ENCODE results near the gene NTF3.

The NTF3 gene

GRCh38 chr12:5459051-5459782, 27.3 kb downstream of the NTF3 start:
- Histone ChIP-seq H3K9me3 (ENCODE audit: control insufficient read depth, insufficient read depth, low read length) (no peaks in the 10 kb centered on the region), H3K4me1 (ENCODE audit: control insufficient read depth, insufficient read depth, low read length) (peaks cover 8% of the 10 kb centered on the region), H3K27ac (ENCODE audit: low read depth, low read length) (no peak overlapping the region), H3K9ac (ENCODE audit: low read depth, low read length) (no peak overlapping the region), H3K27me3 (ENCODE audit: control insufficient read depth, insufficient read depth, low read length) (no peaks in the 10 kb centered on the region), H3K4me3 (ENCODE audit: low read depth, low read length) (no peak overlapping the region), H3K36me3 (ENCODE audit: control insufficient read depth, insufficient read depth, low read length) (no peaks in the 10 kb centered on the region)

GRCh38 chr12:5460817-5461216, 28.9 kb downstream of the NTF3 start:
- Histone ChIP-seq H3K9me3 (ENCODE audit: control insufficient read depth, insufficient read depth, low read length) (no peaks in the 10 kb centered on the region), H3K4me1 (ENCODE audit: control insufficient read depth, insufficient read depth, low read length) (peaks cover 8% of the 10 kb centered on the region), H3K4me3 (ENCODE audit: low read depth, low read length) (no peak overlapping the region), H3K36me3 (ENCODE audit: control insufficient read depth, insufficient read depth, low read length) (no peaks in the 10 kb centered on the region), H3K9ac (ENCODE audit: low read depth, low read length) (no peak overlapping the region), H3K27me3 (ENCODE audit: control insufficient read depth, insufficient read depth, low read length) (no peaks in the 10 kb centered on the region), H3K27ac (ENCODE audit: low read depth, low read length) (no peak overlapping the region)

GRCh38 chr12:5461966-5462365, 30.1 kb downstream of the NTF3 start:
- H3K27me3 ChIP-seq (ENCODE audit: control insufficient read depth, insufficient read depth, low read length) = no peaks in the 10 kb centered on the region
- H3K36me3 ChIP-seq (ENCODE audit: control insufficient read depth, insufficient read depth, low read length) = no peaks in the 10 kb centered on the region
- H3K9me3 ChIP-seq (ENCODE audit: control insufficient read depth, insufficient read depth, low read length) = no peaks in the 10 kb centered on the region
- H3K4me1 ChIP-seq (ENCODE audit: control insufficient read depth, insufficient read depth, low read length) = peaks cover 4% of the 10 kb centered on the region
- no peak overlapping the region for H3K9ac ChIP-seq (ENCODE audit: low read depth, low read length)
- H3K27ac ChIP-seq (ENCODE audit: low read depth, low read length) = no peak overlapping the region
- H3K4me3 ChIP-seq (ENCODE audit: low read depth, low read length) = no peak overlapping the region

GRCh38 chr12:5464096-5464495, 32.2 kb downstream of the NTF3 start:
- H3K9ac ChIP-seq (ENCODE audit: low read depth, low read length) = no peak overlapping the region
- H3K4me1 ChIP-seq (ENCODE audit: control insufficient read depth, insufficient read depth, low read length) = no peaks in the 10 kb centered on the region; the same call in 1 of the 2 replicates
- no peaks in the 10 kb centered on the region for H3K9me3 ChIP-seq (ENCODE audit: control insufficient read depth, insufficient read depth, low read length)
- H3K36me3 ChIP-seq (ENCODE audit: control insufficient read depth, insufficient read depth, low read length) = no peaks in the 10 kb centered on the region
- H3K27me3 ChIP-seq (ENCODE audit: control insufficient read depth, insufficient read depth, low read length) = no peaks in the 10 kb centered on the region
- H3K27ac ChIP-seq (ENCODE audit: low read depth, low read length) = no peak overlapping the region
- no peak overlapping the region for H3K4me3 ChIP-seq (ENCODE audit: low read depth, low read length)

- Histone ChIP-seq H3K4me3 (ENCODE audit: low read depth, low read length) (no peak overlapping the region), H3K4me1 (ENCODE audit: control insufficient read depth, insufficient read depth, low read length) (no peaks in the 10 kb centered on the region; the same call in 1 of the 2 replicates), H3K9me3 (ENCODE audit: control insufficient read depth, insufficient read depth, low read length) (no peaks in the 10 kb centered on the region), H3K36me3 (ENCODE audit: control insufficient read depth, insufficient read depth, low read length) (no peaks in the 10 kb centered on the region), H3K9ac (ENCODE audit: low read depth, low read length) (no peak overlapping the region), H3K27ac (ENCODE audit: low read depth, low read length) (no peak overlapping the region), H3K27me3 (ENCODE audit: control insufficient read depth, insufficient read depth, low read length) (no peaks in the 10 kb centered on the region)
Measured at GRCh38 chr12:5465384-5465783, 33.5 kb downstream of the NTF3 start.

- no peak overlapping the region for H3K9ac ChIP-seq (ENCODE audit: low read depth, low read length)
- H3K4me1 ChIP-seq (ENCODE audit: control insufficient read depth, insufficient read depth, low read length) = no peaks in the 10 kb centered on the region; the same call in 1 of the 2 replicates
- H3K36me3 ChIP-seq (ENCODE audit: control insufficient read depth, insufficient read depth, low read length) = no peaks in the 10 kb centered on the region
- no peaks in the 10 kb centered on the region for H3K27me3 ChIP-seq (ENCODE audit: control insufficient read depth, insufficient read depth, low read length)
- no peak overlapping the region for H3K4me3 ChIP-seq (ENCODE audit: low read depth, low read length)
- no peak overlapping the region for H3K27ac ChIP-seq (ENCODE audit: low read depth, low read length)
- no peaks in the 10 kb centered on the region for H3K9me3 ChIP-seq (ENCODE audit: control insufficient read depth, insufficient read depth, low read length)
Measured at GRCh38 chr12:5466521-5466960, 34.6 kb downstream of the NTF3 start.

- Histone ChIP-seq H3K27me3 (ENCODE audit: control insufficient read depth, insufficient read depth, low read length) (no peaks in the 10 kb centered on the region), H3K9ac (ENCODE audit: low read depth, low read length) (no peak overlapping the region), H3K9me3 (ENCODE audit: control insufficient read depth, insufficient read depth, low read length) (no peaks in the 10 kb centered on the region), H3K4me3 (ENCODE audit: low read depth, low read length) (no peak overlapping the region), H3K36me3 (ENCODE audit: control insufficient read depth, insufficient read depth, low read length) (no peaks in the 10 kb centered on the region), H3K27ac (ENCODE audit: low read depth, low read length) (no peak overlapping the region), H3K4me1 (ENCODE audit: control insufficient read depth, insufficient read depth, low read length) (no peaks in the 10 kb centered on the region; the same call in 1 of the 2 replicates)
Measured at GRCh38 chr12:5467931-5468330, 36.0 kb downstream of the NTF3 start.

- Histone ChIP-seq H3K9ac (ENCODE audit: low read depth, low read length) (no peak overlapping the region), H3K4me1 (ENCODE audit: control insufficient read depth, insufficient read depth, low read length) (no peaks in the 10 kb centered on the region; the same call in 1 of the 2 replicates), H3K36me3 (ENCODE audit: control insufficient read depth, insufficient read depth, low read length) (no peaks in the 10 kb centered on the region), H3K27ac (ENCODE audit: low read depth, low read length) (no peak overlapping the region), H3K9me3 (ENCODE audit: control insufficient read depth, insufficient read depth, low read length) (no peaks in the 10 kb centered on the region), H3K27me3 (ENCODE audit: control insufficient read depth, insufficient read depth, low read length) (no peaks in the 10 kb centered on the region), H3K4me3 (ENCODE audit: low read depth, low read length) (no peak overlapping the region)
Measured at GRCh38 chr12:5470221-5470620, 38.3 kb downstream of the NTF3 start.

GRCh38 chr12:5470703-5471102, 38.8 kb downstream of the NTF3 start:
- no peak overlapping the region for H3K4me3 ChIP-seq (ENCODE audit: low read depth, low read length)
- no peaks in the 10 kb centered on the region for H3K27me3 ChIP-seq (ENCODE audit: control insufficient read depth, insufficient read depth, low read length)
- no peaks in the 10 kb centered on the region; the same call in 1 of the 2 replicates for H3K4me1 ChIP-seq (ENCODE audit: control insufficient read depth, insufficient read depth, low read length)
- H3K27ac ChIP-seq (ENCODE audit: low read depth, low read length) = no peak overlapping the region
- no peaks in the 10 kb centered on the region for H3K9me3 ChIP-seq (ENCODE audit: control insufficient read depth, insufficient read depth, low read length)
- no peak overlapping the region for H3K9ac ChIP-seq (ENCODE audit: low read depth, low read length)
- no peaks in the 10 kb centered on the region for H3K36me3 ChIP-seq (ENCODE audit: control insufficient read depth, insufficient read depth, low read length)

- no peaks in the 10 kb centered on the region for H3K27me3 ChIP-seq (ENCODE audit: control insufficient read depth, insufficient read depth, low read length)
- no peaks in the 10 kb centered on the region for H3K36me3 ChIP-seq (ENCODE audit: control insufficient read depth, insufficient read depth, low read length)
- no peaks in the 10 kb centered on the region for H3K9me3 ChIP-seq (ENCODE audit: control insufficient read depth, insufficient read depth, low read length)
- no peak overlapping the region for H3K27ac ChIP-seq (ENCODE audit: low read depth, low read length)
- no peak overlapping the region for H3K9ac ChIP-seq (ENCODE audit: low read depth, low read length)
- 0 out of 2 replicates have a peak, but pooled peaks cover 4% of the 10 kb centered on the region for H3K4me1 ChIP-seq (ENCODE audit: control insufficient read depth, insufficient read depth, low read length)
- H3K4me3 ChIP-seq (ENCODE audit: low read depth, low read length) = no peak overlapping the region
Measured at GRCh38 chr12:5473076-5473782, 41.3 kb downstream of the NTF3 start.

- no peak overlapping the region for H3K4me3 ChIP-seq (ENCODE audit: low read depth, low read length)
- no peak overlapping the region for H3K27ac ChIP-seq (ENCODE audit: low read depth, low read length)
- H3K9me3 ChIP-seq (ENCODE audit: control insufficient read depth, insufficient read depth, low read length) = no peaks in the 10 kb centered on the region
- H3K4me1 ChIP-seq (ENCODE audit: control insufficient read depth, insufficient read depth, low read length) = 0 out of 2 replicates have a peak, but pooled peaks cover 4% of the 10 kb centered on the region
- no peaks in the 10 kb centered on the region for H3K36me3 ChIP-seq (ENCODE audit: control insufficient read depth, insufficient read depth, low read length)
- H3K9ac ChIP-seq (ENCODE audit: low read depth, low read length) = no peak overlapping the region
- H3K27me3 ChIP-seq (ENCODE audit: control insufficient read depth, insufficient read depth, low read length) = no peaks in the 10 kb centered on the region
Measured at GRCh38 chr12:5473783-5474116, 41.8 kb downstream of the NTF3 start.
